ENCODE data around the gene TADA2A. TPM values are rescaled to one million over a fixed set of nuclear protein-coding genes. Genes with fewer than 3 reads are reported as not detected.

TADA2A gene
- total and polyA plus RNA-seq, 2 of the 8 experiments (the other 6 are each of a cell fraction or from before 2014, with no cell fraction given), result 8.4 to 18.5 TPM

- TF ChIP-seq CHD7 (IDR thresholded peaks at IDR 0.05; ENCODE audit: insufficient replicate concordance, low read length), result no peak
- no peak for TF ChIP-seq GTF2F1 (IDR thresholded peaks at IDR 0.05; ENCODE audit: borderline replicate concordance, low read depth, low read length)
- no peak for TF ChIP-seq SIN3A (conservative IDR thresholded peaks at IDR 0.05 in 1 of 2, IDR thresholded peaks at IDR 0.05 in 1 of 2; ENCODE audit: low read depth in 1 of 2, low read length in 2 of 2)
- no peak for TF ChIP-seq PHF8 (conservative IDR thresholded peaks at IDR 0.05; ENCODE audit: low read depth, low read length)
- no peak; the same call in 1 of the 2 replicates for TF ChIP-seq CREB1 (IDR thresholded peaks at IDR 0.05)
- TF ChIP-seq CHD2 (IDR thresholded peaks at IDR 0.05; ENCODE audit: low read length), result no peak
- no peak for TF ChIP-seq SIRT6 (IDR thresholded peaks at IDR 0.05; ENCODE audit: low read length)
- no peak for TF ChIP-seq BRCA1 (IDR thresholded peaks at IDR 0.05; ENCODE audit: low read depth, low read length)
- no peak for TF ChIP-seq EGR1 (IDR thresholded peaks at IDR 0.05; ENCODE audit: borderline replicate concordance, low read depth, low read length)
- TF ChIP-seq FOSL1 (IDR thresholded peaks at IDR 0.05; ENCODE audit: insufficient read depth, low read depth, low read length), result no peak
- TF ChIP-seq TAF7 (optimal IDR thresholded peaks at IDR 0.05; ENCODE audit: borderline replicate concordance, low read depth, low read length), result no peak
- no peak for TF ChIP-seq TAF1 (IDR thresholded peaks at IDR 0.05; ENCODE audit: low read depth, low read length)
Observed at GRCh38 chr17:37359682-37360188, 47.0 kb upstream of the TADA2A start (continued).
